ENCODE measurements around the gene HNRNPH2.

The HNRNPH2 gene, protein sequence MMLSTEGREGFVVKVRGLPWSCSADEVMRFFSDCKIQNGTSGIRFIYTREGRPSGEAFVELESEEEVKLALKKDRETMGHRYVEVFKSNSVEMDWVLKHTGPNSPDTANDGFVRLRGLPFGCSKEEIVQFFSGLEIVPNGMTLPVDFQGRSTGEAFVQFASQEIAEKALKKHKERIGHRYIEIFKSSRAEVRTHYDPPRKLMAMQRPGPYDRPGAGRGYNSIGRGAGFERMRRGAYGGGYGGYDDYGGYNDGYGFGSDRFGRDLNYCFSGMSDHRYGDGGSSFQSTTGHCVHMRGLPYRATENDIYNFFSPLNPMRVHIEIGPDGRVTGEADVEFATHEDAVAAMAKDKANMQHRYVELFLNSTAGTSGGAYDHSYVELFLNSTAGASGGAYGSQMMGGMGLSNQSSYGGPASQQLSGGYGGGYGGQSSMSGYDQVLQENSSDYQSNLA

DNA sequence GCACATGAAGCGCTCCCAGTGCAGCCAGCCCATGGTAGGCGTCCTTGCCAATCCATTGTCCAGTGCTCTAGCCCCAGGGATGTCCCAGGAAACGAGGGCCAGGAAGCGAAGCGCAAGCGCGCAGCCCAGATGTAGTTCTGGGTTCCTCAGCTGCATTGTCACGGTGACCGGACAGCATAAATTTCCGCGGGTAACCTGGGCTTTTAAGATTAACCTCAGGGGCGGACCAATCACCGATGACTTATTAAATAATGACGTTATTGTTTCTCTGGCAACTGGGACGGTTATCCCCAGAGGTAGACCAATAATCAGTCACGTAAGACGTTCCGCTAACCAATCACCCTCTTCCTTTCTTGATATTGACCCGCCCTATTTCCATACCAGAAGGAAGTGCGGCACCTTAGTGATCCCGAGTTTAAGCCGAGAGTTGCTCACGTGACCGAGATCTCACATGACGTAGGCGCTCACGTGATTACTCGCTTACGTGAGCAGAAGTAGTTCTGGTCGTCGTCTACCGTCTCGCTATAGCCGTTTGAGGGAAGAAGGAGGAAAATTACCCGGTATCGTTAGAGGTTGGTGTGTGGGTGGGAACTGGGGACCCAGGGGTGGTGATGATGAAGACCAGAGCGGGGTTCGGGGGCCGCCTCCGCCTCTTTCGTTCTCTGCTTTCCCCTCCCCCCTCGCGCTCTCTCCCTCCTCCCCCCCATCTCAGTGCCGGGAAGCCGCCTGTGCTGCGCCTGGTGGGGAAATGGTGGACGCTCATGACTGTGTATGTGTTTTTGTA, at the start of gene HNRNPH2, which contains the start of gene GLA:
HNRNPH2 (plus strand) TSS at position 475 of the 784 bp plus-strand sequence. CDS start 3,767 bp downstream, outside the sequence.
GLA (minus strand) TSS at position 178 of the 784 bp plus-strand sequence; CDS start at position 156, 22 bp downstream.
- peak; percentile 94 for DNase-seq

DNA sequence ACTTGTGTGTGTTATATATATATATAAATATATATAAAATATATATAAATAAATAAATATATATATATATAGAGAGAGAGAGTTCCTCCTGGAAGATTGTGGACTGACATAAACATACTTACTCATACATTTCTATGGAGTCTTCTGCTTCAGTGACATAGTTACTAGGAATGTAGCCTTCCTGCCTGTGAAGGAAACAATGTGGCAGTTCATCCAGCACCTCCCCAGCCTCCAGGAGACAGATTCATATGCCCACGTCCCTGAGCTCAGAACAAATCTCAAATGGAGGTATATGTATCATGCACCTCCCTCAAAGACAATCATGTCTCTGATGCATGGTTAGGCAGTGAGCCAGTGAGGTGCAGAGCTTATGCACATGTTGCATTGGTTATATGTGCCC, 48.1 kb upstream of the HNRNPH2 start:
- no peak for DNase-seq

DNA sequence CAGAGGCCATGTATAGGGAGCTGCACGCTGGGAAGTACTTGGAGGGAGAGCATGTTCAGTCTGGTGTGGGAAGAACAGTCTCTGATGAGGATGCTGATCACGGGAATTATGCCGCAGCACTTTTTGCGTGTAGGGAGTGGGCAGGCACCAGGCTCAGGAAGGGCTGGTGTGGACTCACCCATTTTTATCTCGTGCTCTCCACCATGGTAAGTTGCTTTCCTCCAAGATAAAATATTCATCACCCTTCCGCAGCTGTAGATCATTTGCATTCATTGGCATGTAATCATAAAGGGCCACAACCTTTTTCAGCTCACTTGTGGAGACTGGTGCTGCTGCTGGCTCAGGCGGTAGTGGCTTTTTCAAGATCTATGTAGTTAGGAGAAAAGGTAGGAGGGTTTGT, 47.6 kb upstream of the HNRNPH2 start:
- DNase-seq, result no peak

DNA sequence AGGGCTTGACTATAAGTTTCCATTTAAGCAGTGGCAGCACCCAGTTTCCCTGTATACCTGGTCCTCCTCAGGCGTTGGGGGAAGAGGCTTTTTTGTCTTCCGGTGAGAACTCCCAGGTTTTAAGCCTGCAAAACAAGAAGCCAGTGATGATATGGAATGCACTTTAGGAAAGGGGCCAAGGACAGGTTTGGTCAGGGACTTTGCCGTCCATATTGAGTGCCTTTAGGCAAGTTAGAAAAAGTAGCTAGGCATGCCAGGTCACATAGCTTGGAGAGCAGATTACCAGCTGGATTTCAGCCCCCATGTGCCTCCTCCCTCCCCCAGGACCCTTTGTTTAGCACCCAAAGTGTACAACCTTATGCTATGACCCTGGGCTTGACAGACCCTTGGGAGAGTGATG, 45.9 kb upstream of the HNRNPH2 start:
- DNase-seq, result no peak

DNA sequence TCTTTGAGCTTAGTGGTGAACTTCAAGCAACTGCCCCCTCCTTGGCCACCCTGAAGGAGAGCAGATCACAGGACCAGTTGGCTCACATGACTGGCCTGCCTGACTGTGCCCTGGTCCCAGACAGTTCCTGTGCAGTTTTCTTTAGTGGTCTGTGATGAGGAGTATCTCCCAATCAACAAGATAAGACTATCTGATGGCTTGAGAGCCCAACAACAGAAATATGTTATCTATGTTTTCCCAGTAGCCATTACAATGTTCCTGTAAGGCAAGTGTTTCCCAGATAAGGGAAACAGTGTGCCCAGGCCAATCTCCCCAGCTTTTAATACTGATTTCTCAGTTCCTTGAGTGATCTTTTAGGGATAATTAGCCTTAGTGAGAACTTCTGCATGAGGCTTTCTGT, 45.3 kb upstream of the HNRNPH2 start:
- no peak for DNase-seq

DNA sequence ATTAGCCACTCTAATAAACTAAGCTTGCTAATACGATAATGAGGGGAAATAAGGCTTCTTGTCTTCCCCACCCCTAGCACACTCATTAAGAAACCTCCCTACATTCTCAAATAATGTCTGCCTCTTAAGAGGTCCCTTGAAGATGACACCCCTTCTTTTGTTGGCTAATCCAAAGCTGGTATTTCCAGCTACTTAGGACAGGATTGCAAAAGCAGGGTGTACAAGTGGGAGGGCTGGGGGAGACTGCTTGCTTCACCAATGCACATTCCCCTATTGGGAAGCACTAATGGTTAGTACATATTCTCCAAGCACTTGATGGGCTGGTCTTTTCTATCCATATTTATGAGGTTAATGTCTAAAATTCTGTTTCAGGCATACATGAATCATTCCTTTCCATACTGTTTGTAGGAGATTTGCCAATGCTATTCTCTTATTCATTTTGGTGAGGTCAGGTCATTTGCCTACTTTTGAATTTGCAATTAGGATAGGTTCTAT, 42.7 kb upstream of the HNRNPH2 start:
- no peak for DNase-seq

DNA sequence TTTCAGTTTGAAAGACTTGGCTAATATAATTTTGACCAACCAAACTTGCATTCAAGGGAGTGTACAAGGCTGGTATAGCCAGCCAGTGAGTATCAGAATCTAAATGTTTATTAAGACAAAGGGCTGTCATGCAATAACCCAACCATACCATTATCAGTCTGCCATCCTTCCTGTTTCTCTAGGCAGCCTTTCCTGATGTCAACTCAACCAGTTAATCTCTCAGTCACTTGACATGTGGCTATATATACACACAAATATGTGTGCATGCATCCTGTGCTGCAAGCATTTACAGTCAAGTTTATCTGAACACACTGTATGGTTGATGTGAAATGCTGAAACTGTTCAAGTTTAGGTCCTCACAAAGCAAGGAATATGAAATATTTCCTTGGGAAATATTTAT, 39.2 kb upstream of the HNRNPH2 start:
- no peak for DNase-seq

DNA sequence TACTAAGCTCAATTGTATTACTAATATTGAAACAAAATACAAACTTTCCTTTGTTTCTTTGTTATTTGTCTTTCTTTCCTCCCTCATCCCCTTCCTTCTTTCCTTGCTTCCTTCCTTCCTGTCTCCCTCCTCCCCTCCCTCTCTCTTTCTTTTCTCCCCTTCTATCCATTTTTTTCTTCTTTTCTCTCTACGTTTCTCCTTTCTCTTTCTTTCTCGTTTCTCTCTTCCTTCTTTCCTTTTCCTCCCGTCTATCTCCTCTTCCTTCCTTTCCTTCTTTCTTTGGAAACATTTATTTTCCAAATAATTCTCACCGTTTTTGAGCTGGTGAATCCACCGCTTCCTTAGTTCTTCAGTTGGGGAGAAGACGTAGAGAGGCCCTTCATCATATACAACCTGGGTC, 38.3 kb upstream of the HNRNPH2 start:
- no peak for DNase-seq

DNA sequence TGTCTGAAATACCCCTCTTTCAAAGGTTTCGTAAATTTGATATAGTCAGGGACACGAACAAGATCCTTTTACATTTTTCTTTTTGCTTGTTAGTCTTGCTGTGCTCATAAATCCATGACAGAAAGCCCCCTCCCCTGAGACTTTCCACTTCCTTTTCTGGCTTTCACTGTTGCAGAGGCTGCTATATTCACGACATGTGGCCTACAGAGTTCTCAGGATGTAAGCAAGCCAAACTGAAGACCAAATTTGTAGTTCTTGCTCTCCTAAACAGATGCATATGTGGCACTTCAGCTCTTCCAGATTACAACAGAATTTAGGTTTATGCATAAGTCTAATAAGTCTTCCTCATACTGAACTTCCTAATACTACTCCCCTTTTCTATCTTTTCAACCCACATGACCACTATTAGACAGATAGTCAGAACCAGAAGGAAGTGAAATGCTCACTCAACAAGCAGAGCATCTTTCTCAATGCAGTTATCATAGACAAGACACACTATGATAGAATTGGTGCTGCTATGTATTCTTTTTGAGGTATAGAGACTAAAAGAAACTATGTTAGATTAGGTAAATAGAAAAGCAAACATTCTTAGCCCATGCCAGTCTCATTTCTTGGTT, 37.0 kb upstream of the HNRNPH2 start:
- no peak for DNase-seq

DNA sequence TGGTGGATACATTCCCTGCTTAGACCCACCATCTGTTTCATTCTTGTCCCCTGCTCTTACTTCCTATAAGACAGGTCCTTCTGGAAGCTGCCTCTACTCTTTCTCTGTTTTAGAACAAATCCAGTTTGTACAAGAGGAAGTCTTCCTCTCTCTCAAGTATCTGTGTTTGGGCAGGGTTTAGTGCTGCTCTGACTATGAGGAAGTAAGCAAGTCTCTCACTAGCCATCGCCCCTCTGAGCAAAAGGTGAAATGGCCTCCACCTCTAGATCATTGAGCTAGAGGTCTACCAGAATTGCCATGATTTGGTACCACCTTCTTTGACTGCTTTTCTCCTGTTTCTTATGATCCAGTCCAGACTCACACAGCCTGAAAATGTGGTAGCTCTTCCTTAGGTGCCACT, 30.5 kb upstream of the HNRNPH2 start:
- no peak for DNase-seq

DNA sequence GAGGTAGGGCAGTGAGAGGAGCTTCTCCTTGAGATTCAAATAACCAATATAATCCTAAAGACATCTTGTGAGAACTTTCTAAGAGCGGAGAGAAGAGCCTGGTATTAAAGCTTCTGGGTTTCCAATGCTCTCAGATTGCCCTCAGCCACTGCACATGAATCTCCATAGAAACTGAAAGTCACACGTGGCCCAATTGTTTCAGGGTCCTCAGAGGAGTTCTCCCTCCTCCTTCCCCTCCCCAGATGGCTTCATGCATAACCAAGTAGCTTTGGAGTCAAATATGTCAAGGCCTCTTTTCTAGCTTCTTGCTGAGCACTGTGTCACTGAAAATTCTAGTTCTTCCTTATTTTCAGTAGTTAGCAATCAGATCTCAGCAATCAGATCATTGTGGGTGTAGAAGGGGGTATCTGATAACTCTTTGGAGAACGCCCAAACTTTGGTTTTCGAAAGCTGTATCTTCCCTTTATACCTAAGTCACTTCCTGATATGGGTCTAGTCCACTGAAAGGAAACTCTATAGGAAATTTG, 24.3 kb upstream of the HNRNPH2 start:
- DNase-seq, result no peak

DNA sequence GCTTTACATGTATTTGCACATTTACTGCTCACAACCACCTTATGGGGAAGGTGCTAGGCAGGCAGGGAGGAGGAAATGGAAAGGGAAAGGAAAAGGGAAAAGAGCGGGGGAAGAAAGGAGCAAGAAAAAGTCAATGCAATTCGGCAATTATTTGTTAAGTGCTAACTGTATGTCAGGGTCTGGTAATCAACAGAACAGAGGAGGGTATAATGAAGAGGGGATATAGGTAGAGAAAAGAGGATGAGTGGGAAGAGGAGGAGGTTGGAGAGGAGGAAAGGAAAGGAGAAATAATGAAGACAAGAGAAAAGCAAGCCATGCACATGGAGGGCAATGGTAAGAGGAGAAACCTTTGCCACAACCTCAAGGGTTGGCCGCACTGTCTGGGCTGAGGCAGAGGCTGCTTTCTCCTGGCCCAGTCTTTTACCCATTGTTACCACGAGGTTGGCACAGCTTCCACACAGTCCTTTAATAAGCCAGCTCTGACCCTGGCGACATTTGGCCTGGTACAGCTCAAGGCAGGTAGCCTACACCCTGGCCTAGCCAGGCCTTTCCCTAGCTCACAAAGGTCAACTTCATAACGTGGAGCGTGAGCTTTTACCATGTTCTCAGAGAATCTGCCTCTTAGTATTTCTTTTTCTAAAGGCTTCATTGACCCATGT, 22.9 kb upstream of the HNRNPH2 start:
- no peak for DNase-seq

DNA sequence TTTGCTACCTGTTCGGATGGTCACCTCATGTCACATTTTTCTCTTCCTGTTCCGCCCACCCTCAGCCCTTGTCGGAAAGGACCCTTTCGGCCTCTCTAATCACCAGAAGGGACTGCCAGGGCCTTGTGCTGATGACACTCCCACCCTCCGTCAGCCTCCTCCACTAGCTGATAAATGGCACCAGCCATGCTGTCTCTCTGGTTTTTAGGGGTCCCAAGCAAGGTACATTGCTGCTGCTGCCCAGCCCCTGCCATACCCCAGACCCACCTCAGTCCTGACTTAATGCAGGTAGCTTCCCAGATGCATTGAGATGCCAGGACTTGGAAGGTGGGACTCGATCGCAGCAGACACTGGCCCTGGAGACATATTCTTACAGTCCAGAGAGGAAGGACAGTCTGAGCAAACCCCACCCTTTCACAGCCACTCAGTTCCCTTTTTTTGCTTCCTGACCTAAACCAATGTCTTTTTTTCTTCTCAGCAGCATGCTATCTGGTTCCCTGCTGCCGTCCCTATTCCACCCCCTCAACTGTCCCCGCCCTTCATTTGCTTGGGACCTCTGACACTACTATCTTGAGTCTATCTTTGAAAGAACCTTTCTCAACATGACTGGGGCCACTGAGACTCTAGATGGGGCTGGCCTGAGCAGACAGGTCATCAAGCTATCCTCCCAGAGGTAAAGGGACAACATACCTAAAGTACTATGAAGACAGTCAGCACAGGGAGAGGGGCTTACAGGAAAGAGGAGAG, 22.1 kb upstream of the HNRNPH2 start, which contains the start of gene BTK:
BTK (minus strand) TSS at position 397 of the 747 bp plus-strand sequence. CDS start 10,907 bp downstream, outside the sequence.
- no peak for DNase-seq

DNA sequence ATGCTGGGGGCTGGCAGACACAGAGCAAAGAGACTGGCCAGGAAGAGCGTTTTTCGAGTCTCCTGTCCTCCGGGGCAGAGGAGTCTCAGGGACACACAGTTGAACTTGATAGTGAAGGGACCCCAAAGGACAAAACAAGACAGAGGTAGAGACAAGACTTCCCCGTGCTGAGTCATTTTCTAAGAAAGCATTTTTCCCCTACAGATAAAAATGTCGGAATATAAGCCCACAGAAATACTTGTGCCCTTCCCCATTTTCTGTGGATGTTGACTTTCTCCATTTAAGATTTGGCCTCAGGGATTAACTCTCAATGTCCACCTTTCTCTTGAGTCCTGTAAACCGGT, 21.5 kb upstream of the HNRNPH2 start:
- DNase-seq, result no peak

DNA sequence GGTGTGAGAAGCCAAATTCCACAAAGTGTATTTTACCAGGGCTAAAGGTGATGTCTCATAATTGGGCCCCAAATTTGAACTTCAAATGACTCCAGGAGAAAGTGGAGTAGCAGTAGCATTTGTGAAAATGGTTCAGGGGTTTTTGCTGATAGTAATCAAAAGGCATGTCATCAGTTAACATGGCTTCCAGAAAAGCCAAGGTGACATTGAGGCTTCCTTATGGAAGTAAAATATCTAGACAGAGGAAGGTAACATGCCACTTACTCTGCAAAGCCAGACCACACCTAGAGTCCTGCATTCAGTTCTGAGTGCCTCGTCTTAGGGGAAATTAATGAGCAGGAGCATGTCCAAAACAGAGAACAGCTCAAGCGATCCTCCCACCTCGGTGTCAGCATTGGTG, 19.4 kb upstream of the HNRNPH2 start:
- no peak for DNase-seq

DNA sequence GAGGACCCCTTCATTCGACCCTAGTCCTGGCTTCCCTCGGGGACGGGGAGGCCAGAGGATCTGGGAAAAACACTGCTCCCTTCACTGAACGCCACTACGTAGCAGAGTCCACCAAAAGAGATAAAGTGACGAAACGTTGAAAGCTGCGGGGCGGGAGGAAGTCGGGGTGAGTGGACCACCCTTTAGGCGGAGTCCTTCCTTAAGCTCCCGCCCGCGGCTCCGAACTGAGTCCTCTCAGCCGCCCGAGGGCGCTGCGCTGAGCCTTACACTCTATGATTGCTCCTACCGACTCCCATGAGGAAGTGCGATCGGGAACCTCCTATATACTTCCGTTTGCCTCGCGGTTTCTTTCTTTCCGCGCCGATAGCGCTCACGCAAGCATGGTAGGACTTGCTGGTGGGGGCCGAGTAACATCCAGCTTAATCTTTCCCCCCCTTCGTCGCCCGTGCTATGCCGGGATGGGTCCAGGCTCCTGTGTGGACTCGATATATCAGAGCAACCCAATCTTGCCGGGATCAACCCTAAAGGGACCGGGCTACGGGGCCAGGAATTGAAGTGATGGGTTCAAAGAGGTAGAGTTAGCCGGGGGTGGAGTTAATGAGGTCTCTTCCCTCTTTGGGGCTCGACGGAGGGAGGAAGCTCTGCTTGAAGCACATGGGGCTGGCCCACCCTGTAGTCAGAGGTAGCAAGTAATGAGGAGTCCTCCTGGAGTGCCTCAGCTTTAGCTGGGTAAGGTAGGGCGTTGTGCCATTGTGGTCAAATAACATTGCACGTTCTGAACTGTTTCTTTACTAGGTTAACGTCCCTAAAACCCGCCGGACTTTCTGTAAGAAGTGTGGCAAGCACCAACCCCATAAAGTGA, 17.1 kb upstream of the HNRNPH2 start, which contains the start of gene RPL36A:
RPL36A (plus strand) TSS at position 348 of the 862 bp plus-strand sequence; CDS start at position 381, 33 bp downstream.
- DNase-seq, result peak; percentile 86

DNA sequence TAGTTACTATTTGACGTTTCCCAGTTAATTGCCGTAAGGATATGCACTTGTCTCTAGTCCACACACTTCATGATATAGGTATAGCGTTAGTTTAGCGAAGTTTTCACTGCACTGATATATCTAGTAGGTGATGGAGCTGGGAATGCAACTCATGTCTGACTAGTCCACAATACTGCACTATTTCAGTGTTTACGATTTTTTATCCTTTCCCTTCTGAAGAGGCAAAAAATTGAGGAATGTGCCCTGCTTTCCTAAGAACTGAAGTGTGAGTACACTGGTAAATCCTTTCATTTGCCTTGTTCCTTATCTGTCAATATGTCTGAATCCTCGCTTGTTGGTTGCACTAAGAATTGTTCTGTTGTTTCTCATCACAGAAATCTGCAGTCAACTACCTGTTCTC, 16.2 kb upstream of the HNRNPH2 start:
- DNase-seq, result no peak

DNA sequence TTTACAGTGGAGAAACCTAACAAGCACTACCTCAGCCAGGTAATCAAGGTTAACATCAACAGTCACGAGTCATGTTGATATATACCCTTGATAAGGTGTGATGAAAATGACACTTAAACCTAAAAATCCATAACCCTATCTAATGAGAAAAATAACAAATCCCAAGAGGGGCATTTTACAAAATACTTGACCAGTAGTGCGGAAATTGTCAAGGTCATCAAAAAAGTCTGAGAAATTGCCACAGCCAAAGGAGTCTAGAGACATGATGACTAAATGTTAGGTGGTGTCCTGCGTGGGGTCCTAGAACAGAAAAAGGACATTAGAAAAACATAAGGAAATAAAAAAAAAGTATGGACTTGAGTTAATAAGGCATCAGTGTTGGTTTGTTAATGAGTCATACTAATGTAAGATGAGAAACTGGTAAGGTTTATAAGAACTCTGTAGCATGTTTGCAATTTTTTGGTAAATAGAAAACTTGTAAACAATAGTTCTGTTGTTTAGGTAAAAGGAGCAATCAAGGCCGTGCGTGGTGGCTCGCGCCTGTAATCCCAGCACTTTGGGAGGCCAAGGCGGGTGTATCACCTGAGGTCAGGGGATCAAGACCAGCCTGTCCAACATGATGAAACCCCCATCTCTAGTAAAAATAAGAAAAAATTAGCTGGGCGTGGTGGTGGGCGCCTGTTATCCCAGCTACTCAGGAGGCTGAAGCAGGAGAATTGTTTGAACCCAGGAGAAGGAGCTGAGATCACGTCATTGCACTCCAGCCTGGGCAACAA, 14.3 kb upstream of the HNRNPH2 start:
- no peak for DNase-seq

DNA sequence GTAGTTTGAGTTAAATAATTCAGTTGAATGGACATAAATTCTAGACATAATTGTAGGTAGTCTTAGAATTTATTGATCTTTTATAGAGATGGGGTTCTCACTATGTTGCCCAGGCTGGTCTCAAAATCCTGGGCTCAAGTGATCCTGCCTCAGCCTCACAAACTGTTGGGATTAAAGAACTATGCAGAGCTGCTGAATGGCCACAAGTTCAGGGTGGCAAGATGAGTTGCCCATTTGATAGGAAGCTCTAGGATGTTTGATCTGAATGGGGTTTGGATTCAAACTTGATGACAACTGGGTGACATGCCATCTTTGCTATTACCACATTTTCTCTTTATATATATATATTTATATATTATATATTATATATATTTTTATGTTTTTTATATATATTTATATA, 13.7 kb upstream of the HNRNPH2 start:
- DNase-seq, result no peak

DNA sequence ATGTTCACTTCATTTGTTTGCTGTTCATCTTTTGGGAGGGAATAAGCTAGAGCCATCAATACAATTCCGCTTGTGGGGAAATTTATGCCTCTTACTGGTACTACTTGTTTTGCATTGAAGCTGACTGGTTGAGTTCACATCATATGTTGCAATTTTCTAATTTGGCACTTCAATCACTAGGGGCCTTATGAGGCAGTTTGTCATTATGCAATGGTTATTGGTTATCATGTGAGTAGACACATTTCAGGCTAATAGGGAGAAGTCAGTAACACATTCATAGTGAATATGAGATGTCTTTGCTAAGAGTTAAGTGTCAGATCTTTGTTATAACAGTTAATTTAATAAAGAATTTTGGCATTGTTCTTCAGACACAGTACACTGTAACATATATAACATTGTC, 12.2 kb upstream of the HNRNPH2 start:
- no peak for DNase-seq

Measured in CD4-positive, alpha-beta T cell treated with Interleukin-10 for 1 hour (primary cell).